ENCODE measurements around the gene DESI2.

The DESI2 gene

DNA sequence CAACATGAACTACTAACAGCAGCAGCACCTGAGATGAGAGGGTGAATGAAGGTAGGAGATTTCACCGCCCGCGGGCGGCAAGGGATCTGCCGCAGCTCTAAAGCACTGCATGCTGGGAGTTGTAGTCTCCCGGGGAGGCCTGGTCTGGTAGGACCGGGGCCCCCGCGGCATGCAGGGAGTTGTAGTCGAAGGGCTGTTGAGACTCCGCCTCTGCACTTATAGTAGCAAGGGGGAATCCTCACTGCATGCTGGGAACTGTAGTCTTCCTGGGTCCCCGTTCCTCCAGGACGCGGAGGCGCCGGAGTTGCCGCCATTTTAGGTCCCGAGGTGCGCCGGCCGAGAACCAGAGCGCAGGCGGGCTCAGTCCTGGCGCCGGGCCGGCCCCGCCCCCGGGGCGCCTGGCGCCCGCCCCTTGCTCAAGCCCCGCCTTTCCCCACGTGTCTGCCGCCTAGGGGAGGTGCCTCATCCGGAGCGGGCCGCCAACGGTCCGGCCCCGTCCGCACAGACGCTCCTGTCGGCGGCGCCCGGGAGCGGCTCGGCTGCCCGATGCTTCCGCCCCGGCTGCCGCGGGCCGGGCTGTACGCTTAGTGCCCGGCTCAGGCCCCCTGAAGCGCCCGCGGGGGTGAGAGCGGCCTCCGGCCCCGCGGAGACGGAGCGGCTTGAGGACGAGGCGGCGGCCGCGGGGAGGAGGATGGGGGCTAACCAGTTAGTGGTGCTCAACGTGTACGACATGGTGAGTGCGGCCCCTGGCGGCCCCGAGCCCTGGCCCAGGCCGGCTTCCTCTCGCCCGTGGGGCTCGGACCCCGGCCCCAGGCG, at the start of gene DESI2:
Gene DESI2 (plus strand): TSS at position 504 of the 816 bp plus-strand sequence. CDS start 188 bp downstream, at position 692.
- peak; percentile 97 for DNase-seq

DNA sequence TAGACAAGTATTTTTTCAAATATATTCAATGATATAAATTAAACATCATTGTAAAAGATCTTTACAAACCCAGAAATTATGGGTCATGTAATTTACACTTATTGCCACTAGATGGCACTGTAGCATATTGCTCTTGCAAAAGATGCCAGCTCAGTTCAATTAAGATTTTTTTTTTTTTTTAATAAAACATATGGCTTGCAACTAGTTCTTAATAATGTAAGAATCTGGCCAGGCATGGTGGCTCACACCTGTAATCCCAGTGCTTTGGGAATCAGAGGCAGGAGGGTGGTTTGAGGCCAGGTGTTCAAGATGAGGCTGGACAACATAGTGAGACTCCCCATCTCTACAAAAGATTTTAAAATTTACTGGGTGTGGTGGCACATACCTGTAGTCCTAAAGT, 49.4 kb upstream of the DESI2 start:
- DNase-seq: peak; percentile 26

DNA sequence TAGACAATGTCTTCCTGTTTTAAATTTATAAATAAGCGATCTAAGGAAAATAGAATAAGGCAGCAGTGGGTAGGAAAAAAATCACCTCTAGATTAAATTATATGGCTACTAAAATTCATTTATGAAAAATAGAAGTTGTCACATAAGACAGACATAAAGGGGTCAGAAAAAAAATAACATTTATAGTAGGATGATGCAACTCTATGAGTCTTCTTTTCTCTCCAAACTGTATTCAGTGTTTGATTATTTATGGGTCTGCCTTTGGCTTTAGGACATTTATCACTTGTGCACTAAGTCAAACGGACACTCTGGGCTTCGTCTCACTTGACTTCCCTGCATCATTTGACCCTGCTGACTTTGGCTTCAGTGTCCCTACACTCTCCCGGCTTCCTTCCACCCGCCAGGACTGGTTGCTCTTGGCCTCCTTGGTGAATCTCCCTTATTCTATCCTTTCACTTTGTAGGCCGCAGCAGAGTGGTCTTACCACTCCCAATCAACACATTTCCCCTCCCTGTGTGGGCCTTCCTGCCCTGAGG, 47.0 kb upstream of the DESI2 start:
- no peak for DNase-seq

DNA sequence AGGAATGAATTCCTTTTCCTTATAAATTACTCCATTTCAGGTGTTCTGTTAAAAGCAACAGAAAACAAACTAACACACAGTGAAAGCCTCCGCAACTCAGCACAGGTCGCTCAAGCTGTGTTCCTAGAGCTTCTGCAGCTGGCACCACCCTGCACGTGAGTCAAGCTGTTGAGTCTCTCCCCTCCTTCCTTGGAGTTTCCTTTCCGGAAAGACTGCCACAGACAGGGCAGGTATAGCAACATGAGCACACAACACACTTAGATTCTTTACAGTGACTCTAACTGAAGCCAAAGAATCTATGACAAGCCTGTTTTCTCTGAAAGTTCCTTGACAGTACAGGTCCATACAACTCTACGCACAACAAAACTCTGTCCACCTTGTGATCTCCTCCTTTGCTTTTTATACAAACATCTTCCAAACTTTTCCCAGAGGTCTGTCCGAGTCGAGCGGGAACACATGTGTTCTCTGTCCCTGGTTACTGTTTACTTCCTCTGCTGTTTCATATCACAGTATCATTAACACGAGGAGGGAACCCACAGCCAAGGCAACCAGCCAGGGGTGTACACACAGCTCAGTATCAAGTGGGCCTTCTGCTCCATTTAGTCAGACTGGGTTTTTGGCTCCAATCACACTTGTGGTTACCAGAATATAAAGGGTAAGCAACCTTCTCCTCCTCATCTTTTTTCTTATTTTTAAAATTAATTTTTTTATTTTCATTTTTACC, 38.7 kb upstream of the DESI2 start:
- DNase-seq: peak; percentile 20

DNA sequence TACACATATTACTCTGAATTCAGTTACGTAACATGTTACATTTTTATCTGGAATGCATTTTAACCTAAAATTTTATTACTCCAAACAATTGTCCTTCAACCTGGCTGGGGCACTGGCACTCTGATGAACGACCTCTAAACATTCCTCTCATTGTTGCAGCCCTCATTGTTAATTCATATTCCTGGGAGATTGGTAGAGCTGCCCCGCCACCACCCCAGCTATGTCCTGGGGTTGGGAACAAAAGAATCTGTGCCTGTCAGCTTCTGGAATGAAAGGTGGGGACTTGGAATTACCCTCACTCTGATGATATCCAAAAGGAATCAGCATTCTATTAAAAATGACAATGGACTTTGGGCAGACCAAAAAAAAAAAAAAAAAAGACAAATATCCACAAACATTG, 38.0 kb upstream of the DESI2 start:
- DNase-seq: no peak

DNA sequence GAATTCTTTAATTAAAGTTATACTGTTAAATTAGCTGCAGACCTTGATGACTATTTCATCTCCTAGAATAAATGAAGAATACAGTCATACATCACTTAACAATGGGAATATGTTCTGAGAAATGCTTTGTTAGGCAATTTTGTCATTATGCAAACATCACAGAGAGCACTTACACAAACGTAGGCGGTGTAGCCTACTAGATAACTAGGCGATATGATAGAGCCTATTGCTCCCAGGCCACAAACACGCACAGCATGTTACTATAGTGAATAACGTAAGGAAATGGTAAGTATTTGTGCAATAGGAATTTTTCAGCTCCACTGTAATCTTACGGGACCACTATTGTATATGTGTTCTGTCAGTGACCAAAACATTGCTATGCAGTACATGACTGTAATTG, 37.6 kb upstream of the DESI2 start:
- no peak for DNase-seq

DNA sequence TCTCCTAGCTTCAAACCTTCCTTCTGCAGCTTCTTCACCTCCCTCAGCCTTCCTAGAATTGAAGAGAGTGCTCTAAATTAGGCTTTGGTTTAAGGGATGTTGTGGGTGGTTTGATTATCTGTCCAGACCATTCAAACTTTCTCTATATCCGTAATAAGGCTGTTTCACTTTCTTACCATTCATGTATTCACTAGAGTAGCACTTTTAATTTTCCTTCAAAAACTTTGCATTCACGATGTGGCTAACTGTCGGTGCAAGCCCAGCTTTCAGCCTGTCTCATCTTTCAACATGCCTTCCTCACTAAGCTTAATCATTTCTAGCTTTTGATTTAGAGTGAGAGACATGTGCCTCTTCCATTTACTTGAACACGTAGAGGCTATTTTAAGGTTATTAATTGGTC, 26.2 kb upstream of the DESI2 start:
- DNase-seq: no peak

DNA sequence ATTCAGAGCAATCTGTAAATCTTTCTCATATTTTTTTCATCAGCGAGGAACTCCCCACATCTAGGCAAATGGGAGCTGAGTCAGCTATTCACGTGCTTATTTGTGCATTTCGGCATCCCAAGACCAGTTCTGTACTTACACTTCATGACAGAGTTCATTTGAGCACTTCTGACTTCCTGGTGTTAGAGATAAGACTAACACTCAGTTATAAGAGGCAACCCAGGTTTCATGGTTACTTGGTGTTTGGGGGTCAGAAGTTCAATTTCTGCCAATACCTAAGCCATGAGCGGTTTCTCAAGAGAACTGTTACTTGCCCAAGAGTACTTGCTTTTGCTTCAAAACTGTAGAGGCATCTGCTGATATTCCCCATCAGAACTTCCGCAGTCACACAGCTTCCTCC, 24.1 kb upstream of the DESI2 start:
- DNase-seq: no peak

DNA sequence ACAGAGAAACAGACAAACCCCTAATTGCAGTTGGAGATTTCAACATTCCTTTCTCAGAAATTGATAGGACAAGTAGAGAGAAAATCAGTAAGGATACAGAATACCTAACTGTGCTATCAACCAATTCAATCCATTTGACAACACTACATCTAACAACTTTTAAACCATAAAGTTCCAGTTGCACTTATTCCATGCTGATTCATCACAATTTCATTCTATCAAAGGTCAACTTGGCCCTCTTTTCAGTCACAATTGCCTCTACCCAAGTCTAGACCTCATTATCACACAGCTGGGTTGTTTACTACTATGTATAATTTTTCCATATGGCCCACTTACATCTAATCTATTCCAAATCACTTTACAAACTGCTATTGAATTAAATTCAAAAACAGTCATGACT, 19.8 kb upstream of the DESI2 start:
- DNase-seq: no peak

DNA sequence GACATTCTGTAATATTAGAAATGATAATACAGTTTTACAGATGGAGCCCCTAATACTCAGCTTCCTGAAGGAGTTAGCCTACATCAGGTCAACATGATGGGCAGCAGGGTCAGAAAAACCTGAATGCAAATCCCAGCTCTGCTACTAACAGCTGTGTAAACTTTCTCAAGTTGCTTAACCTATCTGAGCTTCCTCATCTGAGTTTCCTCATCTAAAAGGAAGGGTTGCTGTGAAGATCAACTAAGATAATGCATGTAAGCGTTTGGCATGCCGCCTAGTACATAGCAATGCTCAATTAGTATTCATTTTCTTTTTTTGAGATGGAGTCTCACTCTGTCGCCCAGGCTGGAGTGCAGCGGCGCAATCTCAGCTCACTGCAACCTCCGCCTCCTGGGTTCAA, 18.4 kb upstream of the DESI2 start:
- no peak for DNase-seq

DNA sequence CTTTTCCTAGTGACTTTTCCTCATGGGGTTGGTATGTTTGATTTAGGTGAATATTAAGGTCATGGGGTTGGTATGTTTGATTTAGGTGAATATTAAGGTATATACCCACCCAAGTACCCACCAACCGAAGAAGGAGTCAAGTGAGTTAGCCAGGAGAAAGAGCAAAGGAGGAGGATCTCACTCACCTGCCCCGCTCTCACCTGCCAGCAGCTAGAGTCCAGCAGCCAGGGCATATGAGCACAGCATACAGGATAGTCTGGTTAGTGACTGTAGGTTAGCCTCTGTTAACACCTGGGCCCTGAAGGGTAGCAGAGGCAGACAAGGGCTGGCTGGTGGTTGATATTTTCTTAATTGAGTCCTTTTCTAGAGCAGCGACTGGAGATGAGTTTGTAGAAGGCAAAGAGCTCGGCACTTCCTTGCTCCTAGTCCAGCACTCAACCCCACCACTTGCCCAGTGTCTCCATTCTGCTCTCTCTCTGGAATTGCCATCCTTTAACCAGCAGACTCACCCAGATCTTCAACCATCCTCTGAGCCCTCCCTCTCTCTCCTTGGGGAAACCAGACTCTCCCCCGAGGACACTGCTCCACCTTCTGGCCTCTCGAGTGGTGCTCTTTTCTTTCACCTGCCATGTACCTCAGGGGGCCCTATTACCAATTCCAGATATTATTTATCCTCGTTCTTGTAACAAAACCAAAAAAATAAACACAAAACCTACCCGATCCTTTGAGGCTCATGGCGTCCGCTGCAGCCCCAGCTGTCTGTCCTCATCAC, 16.3 kb upstream of the DESI2 start:
- DNase-seq: no peak

DNA sequence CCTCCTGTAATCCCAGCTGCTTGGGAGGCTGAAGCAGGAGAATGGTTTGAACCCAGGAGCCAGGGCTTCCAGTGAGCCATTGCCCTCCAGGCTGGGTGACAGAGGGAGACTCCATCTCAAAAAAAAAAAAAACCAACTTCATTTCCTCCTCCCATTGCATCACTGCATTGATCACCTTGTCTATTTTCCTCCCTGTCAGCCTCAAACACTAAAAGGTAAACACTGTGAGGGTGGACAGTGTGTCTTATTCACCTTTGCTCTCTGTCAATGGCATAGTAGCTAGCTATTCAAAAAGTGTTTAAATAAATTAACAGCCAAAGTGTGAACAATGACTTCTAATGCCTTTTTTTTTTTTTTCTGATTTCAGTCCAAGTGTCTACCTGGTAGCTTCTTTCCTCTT, 13.4 kb upstream of the DESI2 start:
- no peak for DNase-seq

DNA sequence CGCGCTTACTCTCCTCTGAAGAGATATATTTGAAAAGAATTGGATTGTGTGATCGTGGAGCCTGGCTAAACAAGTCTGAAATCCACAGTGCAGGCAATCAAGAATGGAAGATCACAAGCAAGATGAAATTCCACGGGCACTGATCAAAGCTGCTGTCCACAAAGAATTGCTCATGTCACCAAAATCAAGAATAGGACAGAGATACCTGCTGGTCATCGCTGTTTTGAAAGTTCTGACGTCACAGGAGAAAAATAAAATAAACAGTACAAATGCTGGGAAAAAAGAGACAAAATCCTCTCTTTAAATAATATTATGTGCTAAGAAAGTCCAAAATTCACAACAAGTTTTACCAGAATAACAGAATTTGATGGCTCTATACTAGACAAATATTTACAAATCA, 12.0 kb upstream of the DESI2 start:
- DNase-seq: no peak

DNA sequence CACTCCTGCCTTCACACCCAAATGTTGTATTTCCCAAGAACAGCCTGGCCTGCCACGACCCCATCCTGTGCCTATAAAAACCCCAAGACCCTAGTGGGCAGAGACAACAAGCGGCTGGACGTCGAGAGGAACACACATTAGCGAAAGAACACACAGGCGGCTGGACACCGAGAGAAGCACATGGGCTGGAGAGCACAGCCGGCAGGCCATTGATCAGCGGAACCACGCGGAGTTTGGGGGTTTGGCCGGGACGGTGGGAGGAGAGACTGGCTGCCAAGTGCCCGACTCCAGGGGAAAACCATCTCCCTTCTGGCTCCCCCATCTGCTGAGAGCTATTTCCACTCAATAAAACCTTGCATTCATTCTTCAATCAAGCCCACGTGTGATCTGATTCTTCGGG, 10.4 kb upstream of the DESI2 start:
- no peak for DNase-seq

DNA sequence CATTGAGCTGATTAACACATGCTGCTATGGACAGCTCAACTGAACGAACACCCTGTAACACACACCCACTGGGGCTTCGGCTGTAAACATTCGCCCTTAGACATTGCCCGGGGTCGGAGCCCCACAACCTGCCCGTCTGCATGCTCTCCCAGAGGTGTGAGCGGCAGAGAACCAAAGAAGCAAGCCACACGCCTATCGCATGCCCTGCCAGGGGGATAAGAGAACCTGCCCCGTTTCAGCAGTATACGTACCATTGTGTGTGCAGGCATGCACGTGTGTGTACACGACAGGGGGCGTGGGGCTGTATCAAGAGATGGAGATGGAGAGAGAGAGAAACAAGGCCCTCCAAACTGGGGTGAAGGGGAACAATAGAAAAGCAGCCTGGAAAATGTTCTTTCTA, 9.9 kb upstream of the DESI2 start:
- DNase-seq: no peak

DNA sequence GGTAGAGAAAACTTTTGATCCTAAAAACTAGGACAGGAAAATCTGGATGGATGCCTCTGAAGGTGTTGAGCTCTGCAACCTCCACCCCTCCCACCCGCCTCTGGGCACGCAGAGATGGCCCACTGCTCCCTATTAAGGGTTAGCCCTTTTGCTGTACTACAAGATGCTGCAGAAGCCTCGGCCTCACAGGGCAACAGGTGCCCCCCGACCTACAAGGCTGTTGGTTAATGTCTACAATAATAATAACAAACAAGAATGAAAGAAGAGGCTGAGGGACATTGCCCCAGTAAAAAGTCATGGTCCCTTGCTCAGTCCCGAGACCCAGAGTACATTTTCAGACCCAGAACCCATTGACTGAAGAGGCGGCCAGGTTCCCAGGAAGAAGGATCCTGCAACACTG, 7.5 kb upstream of the DESI2 start:
- no peak for DNase-seq

DNA sequence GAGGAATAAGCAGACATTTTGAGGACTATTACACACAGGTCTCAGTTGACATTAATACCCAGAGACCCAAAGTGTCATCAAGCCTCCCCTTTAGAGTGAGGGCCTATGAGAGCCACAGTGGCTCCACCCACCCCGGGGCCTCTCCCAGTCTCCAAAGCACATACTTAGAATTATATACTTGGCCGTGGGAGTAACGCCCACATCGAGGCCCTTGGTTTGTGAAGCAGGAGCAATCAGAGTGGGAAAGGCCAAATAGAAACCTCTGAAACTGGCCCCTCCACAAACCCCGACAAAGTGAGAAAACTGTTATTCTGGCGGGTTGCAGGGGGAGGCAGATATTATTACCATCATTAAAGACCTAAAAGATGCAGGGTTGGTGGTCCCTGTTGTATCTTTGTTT, 7.0 kb upstream of the DESI2 start:
- no peak for DNase-seq

DNA sequence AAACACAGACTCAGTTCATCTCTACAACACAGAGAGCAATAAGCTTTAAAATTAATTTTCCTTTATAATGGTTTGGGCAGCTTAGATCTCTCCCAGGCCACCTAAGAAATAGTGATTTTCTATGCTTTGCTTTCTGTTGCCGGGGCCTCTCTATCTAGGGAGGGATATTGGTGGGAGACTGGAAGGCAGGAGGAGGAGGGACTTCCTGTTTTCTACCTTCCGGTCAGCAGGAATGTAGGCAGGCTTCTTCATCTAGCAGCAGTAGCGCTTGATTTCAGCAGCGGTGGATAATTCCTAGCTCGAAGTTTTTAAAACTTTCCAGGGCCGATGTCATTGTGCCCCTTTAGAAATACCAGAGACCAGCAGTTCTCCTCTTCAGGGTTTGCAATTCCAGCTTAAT, 5.1 kb upstream of the DESI2 start:
- no peak for DNase-seq

DNA sequence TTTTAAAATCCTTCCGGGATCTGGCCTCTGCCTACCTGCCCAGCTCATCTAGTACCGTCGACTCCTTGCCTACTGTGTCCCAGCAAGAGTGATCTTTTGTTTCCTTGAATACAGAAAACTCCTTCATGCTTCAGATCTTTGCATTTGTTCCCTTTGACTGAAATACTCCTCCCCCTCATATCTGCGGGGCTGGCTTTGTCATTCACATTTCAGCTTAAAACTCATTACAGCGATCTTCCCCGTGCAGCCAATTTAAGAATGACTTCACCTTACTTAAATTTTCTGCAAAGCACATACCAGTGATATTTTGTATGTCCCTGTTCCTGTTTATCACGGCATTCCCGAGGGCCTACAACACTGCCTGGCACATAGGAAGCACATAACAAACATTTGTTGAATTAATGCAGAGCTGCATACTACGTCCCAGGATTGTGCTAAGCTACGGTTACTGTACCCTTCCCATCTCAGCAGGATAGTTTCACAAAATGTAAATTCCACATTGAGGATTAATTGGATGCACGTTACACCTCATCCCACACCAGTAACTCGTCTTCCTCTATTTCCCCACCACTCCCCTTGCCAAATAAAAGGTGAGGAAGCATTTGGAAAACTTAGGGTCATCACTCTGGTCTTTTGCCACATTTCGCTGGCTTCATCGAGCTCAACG, 837 bp upstream of the DESI2 start:
- no peak for DNase-seq

DNA sequence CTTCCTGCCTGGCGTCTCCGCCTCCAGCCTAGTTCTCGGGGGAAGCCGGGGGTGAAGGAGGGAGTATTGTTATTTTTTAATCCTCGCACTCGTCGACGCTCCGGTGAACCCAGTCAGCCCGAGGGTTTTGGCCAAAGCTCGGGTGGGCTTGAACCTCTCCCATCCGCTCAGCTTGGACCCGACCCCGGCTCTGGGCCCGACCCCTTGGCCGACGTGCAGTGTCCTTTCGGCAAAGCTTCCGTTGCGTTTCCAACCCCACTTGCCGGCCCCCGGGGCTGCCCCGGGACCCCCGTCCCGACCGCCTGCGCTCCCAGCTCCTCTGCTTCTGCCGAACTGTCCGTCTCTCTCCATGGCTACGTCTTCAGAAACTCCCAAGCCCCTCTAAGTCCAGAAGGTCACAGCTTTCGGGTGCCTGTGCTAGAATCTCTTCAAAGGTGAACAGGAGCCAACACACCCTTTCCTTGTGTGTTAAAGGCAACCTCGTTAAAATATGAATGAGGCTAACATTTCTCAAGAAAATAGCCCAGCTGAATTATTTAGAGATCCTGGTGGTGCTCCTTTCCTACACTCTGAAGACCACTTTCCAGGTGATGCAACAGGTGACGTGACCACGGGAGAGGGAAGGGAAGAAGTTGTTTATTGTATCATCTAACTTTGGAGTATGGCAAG, 647 bp downstream of the DESI2 start:
- DNase-seq: peak; percentile 16

DNA sequence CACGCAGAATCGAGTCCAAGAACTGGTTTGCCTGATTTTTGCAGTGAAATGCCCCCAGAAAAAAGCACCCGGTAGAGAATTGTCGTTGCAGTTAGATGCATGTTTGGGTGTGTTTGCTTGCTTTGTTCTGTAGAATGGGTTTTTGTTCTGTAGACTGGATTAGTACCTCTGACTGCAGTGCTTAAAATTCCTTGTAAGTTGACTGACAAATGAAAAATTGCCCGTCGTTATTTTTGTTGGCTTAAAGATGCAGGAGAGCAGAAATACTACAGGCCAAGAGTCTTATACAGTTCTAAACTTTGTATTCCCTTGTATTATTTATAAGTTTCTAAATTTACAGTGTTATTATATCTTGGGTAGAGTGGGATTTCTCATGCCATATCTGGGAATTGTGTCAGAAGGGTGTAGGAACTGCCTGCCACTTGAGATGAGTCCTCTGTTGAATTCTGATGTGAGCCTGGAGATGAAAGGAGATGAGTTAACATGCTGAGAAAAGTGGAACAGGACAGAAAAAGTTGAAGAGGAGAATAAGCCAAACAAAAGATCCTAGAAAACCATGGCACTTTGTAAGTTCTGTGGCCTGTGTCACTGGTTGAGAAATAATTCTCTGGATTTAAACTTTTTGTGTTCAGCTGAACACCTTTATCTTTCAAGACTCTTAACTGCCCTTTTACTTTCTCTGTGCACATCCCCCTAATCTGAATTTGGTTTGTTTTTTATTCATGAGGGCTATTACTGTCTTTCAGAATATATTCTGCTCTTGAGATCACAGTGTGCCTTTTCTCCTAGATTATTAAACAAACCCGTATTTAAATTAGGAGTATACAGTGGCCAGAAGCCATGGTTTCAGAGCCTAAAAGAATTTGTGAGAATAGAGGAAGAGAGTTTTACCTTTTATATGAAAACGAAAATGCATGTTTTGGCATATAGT, 1.4 kb downstream of the DESI2 start:
- DNase-seq: peak; percentile 16
